HL-60 (cell line): ENCODE results near the gene FAM53A.

Experiments used
- DNase-seq, 2 experiments: peaks; one replicate each; pipeline ENCODE4 v3.0.0-alpha.2; 2010 to 2020; ENCODE audit warnings: low read depth in 1 of 2, low spot score in 1 of 2
- H3K27ac ChIP-seq: fragments of 250-450 bp; sonication (Bioruptor Pico); replicated peaks from 2 replicates; pipeline ENCODE4 v1.5.1; 2020; ENCODE audit warnings: mild to moderate bottlenecking, moderate library complexity
- H3K27me3 ChIP-seq: fragments of 250-450 bp; sonication (Bioruptor Pico); 2 replicates; pipeline ENCODE4 v1.5.1; 2021; ENCODE audit warnings: mild to moderate bottlenecking, moderate library complexity; ENCODE audit not compliant: insufficient read depth, poor library complexity, severe bottlenecking
- H3K4me3 ChIP-seq: replicated peaks from 2 replicates; pipeline ENCODE4 v1.5.1; 2011; ENCODE audit warnings: mild to moderate bottlenecking, control low read depth, low read length; ENCODE audit not compliant: insufficient read depth
- GABPA ChIP-seq: IDR thresholded peaks from 2 replicates; pipeline ENCODE4 v1.6.1; 2012; ENCODE audit warnings: low read depth
- POLR2AphosphoS5 ChIP-seq: IDR thresholded peaks from 2 replicates; pipeline ENCODE4 v1.6.1; 2012; ENCODE audit warnings: low read depth
- SPI1 ChIP-seq: IDR thresholded peaks from 2 replicates; pipeline ENCODE4 v1.6.1; 2012; ENCODE audit warnings: low read depth, mild to moderate bottlenecking, borderline replicate concordance
- TF ChIP-seq, protein P1 (sequence below): IDR thresholded peaks from 2 replicates; pipeline ENCODE4 v1.6.1; 2012; ENCODE audit warnings: low read depth; ENCODE audit not compliant: insufficient replicate concordance
- TF ChIP-seq, protein P2 (sequence below): IDR thresholded peaks from one replicate; pipeline ENCODE4 v1.5.1; 2011; ENCODE audit warnings: low read length, control low read depth, inconsistent platforms; ENCODE audit not compliant: insufficient read depth

FAM53A gene

DNA sequence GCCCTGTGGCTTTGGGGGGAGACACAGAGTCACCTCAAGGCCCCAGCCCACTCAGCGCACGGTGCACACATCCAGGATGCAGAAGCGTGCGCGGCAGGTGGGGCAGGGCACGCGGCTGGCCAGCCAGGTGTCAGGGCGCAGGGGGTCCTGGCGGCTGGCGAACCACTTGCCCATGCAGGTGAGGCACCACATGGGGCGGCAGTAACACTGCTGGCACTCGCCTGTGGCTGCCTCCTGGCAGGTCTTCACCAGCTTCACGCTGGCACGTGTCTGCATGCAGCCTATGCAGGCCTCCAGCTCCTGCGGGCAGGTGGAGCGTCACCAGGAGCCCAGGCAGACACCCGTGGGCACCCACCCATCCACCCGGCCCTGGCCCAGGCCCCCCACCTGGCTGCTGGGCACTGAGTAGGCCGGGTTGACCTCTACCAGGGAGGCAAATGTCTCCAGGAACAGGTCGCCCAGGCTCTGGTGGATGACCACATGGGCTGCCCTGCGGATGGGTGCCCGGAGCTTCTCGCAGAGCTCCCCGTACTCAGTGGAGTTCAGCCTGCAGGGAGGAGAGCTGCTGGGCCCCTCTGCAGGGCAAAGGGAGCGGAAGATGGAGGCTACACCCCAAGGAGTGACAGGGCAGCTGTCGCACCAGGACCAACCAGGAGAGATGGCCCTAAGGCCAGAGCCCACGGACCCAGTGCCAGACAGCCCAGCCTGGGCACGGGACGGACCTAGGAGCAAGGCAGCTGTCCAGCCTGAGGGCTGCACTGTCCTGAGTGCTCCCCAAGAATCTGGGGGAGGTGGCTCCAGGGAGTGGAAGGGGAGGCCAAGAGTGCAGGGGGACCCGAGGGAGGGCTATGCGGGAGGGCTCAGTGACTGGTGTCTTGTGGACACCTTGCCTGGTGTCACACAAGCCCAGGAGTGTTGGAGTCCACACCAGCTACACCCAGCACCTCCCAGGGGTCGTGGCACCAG lies 33.3 kb upstream of the FAM53A start:
- no peak for DNase-seq
- TF ChIP-seq SPI1, result no peak
- no peak for TF ChIP-seq POLR2AphosphoS5
- TF ChIP-seq, protein P1, sequence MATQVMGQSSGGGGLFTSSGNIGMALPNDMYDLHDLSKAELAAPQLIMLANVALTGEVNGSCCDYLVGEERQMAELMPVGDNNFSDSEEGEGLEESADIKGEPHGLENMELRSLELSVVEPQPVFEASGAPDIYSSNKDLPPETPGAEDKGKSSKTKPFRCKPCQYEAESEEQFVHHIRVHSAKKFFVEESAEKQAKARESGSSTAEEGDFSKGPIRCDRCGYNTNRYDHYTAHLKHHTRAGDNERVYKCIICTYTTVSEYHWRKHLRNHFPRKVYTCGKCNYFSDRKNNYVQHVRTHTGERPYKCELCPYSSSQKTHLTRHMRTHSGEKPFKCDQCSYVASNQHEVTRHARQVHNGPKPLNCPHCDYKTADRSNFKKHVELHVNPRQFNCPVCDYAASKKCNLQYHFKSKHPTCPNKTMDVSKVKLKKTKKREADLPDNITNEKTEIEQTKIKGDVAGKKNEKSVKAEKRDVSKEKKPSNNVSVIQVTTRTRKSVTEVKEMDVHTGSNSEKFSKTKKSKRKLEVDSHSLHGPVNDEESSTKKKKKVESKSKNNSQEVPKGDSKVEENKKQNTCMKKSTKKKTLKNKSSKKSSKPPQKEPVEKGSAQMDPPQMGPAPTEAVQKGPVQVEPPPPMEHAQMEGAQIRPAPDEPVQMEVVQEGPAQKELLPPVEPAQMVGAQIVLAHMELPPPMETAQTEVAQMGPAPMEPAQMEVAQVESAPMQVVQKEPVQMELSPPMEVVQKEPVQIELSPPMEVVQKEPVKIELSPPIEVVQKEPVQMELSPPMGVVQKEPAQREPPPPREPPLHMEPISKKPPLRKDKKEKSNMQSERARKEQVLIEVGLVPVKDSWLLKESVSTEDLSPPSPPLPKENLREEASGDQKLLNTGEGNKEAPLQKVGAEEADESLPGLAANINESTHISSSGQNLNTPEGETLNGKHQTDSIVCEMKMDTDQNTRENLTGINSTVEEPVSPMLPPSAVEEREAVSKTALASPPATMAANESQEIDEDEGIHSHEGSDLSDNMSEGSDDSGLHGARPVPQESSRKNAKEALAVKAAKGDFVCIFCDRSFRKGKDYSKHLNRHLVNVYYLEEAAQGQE, result no peak
- TF ChIP-seq, protein P2, sequence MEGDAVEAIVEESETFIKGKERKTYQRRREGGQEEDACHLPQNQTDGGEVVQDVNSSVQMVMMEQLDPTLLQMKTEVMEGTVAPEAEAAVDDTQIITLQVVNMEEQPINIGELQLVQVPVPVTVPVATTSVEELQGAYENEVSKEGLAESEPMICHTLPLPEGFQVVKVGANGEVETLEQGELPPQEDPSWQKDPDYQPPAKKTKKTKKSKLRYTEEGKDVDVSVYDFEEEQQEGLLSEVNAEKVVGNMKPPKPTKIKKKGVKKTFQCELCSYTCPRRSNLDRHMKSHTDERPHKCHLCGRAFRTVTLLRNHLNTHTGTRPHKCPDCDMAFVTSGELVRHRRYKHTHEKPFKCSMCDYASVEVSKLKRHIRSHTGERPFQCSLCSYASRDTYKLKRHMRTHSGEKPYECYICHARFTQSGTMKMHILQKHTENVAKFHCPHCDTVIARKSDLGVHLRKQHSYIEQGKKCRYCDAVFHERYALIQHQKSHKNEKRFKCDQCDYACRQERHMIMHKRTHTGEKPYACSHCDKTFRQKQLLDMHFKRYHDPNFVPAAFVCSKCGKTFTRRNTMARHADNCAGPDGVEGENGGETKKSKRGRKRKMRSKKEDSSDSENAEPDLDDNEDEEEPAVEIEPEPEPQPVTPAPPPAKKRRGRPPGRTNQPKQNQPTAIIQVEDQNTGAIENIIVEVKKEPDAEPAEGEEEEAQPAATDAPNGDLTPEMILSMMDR, result no peak
- no peaks in the 10 kb centered on the region for H3K27me3 ChIP-seq
- no peak overlapping the region for H3K4me3 ChIP-seq
- H3K27ac ChIP-seq, result peak overlapping the region; percentile 97

DNA sequence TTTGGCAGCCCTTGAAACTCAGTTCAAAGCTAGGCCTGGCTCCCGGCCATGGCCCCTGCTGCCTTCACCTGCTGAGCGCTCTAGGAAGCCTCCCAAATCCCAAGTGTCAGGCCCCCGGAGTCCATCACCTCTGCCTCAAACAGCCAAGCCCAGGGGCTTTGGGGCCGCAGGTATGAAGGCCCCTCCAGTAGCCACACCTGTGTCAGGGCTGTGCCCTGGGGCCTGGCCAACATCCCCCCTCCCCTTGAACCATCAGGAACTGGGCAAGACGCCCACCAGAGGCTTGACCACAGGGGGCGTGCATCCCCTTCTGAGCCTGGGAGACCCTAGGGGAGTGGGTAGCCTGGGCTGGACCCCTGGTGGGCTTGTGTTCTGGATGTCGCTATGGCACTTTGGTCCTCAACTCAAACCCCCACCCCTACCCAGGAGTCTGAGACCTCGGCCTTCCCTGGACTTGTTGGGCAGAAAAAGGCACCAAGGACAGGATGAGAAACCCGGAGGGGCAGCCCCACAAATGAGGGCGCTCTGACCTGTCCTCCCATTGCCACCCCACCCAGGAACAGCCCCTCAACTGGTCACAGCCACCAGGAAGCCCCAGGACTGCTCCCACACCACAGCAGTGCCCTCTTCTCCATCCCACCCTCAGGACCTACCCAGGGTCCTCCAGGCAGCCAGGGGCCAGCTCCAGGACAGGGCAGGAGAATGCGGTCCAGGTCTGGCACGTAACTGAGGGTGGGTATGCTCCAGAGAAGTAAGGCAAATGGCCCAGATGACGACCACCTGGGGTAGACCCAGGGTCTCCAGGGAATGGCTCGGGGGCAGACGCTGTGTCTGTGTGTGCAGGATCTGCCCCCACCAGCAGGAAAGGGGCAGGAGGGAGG lies 32.2 kb upstream of the FAM53A start:
- TF ChIP-seq, protein P2, result no peak
- no peak for TF ChIP-seq GABPA
- no peak for TF ChIP-seq POLR2AphosphoS5
- TF ChIP-seq SPI1, result no peak
- peak overlapping the region; percentile 97 for H3K27ac ChIP-seq
- no peak overlapping the region for H3K4me3 ChIP-seq
- DNase-seq, result no peak
- H3K27me3 ChIP-seq, result no peaks in the 10 kb centered on the region

DNA sequence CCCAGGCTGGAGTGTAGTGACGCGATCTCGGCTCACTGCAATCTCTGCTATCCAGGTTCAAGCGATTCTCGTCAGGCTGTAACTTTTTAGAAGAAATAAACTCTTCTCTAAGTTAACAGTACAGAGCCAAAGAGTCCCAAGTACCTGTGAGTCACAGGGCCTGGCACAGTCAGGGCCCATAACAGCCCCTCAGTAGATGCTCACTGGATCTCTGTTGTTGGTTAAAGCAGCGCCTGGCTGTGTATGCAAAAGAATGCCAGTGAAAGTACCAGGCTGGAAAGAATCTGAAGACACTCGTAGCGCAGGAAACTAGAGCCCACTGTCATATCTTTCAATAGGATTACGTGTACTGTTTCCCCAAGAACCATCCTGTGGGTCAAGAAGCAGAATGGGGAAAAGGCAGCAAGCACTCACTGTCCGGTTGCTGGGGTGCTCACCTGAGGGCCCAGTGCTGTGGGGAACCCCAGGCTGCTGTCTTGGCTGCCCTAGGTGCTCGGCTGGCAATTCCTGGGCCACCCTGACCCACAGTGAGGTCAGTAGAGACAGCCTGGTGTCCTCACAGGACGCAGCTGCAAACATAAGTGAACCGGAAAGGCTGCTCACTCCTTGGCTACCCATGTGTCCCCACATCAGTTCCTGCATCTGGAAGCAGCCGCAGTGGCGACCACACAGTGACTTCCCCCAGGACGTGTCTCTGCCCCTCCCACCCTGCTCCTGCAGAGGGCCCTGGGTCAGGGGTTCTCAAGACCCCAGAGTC lies 31.1 kb upstream of the FAM53A start:
- peak in 1 of 2 experiments; percentile 87 for DNase-seq
- peak; percentile 95 for TF ChIP-seq POLR2AphosphoS5
- TF ChIP-seq GABPA, result peak; percentile 18; the same call in 1 of the 2 replicates
- TF ChIP-seq, protein P1, result no peak
- TF ChIP-seq, protein P2, result no peak
- peak; percentile 49; the same call in 1 of the 2 replicates for TF ChIP-seq SPI1
- H3K27ac ChIP-seq, result peak overlapping the region; percentile 97

More for the DNA sequence above, 31.1 kb upstream of the FAM53A start:
- H3K27me3 ChIP-seq, result no peaks in the 10 kb centered on the region
- peak overlapping the region; percentile 76; the same call in 1 of the 2 replicates for H3K4me3 ChIP-seq
